Peyer's patch (tissue), 4 donors: Measurements from ENCODE around the gene ALOX5. TPM values are rescaled to one million over a fixed set of nuclear protein-coding genes. Genes with fewer than 3 reads are reported as not detected.

Source experiments
- DNase-seq, 3 donors: peaks; one replicate each; pipeline ENCODE4 v3.0.0-alpha.2; 2017 to 2019
- H3K27ac ChIP-seq, 4 donors: fragments of 200-600 bp; sonication (generic); one replicate each; pipeline ENCODE4 v1.5.1; 2016 to 2019
- H3K27me3 ChIP-seq, 2 donors: fragments of 200-600 bp; sonication (generic); one replicate each; pipeline ENCODE4 v1.5.1; 2019
- H3K36me3 ChIP-seq, 3 donors: fragments of 200-600 bp; sonication (generic); one replicate each; pipeline ENCODE4 v1.5.1; 2016 to 2019
- H3K4me1 ChIP-seq, 4 donors: fragments of 200-600 bp; sonication (generic); one replicate each; pipeline ENCODE4 v1.5.1; 2016 to 2019
- H3K4me3 ChIP-seq, 4 donors: fragments of 200-600 bp; sonication (generic); 1 replicate in 3 of 4; 2 replicates in 1 of 4; pipeline ENCODE4 v1.5.1; 2016 to 2019; ENCODE audit warnings: mild to moderate bottlenecking in 1 of 4
- H3K9me3 ChIP-seq, 4 donors: fragments of 200-600 bp; sonication (generic); one replicate each; pipeline ENCODE4 v1.5.1; 2016 to 2019; ENCODE audit warnings: mild to moderate bottlenecking in 1 of 4
- POLR2A ChIP-seq, 2 donors: fragments of 450-650 bp; IDR thresholded peaks; one replicate each; pipeline ENCODE4 v1.5.1; 2017; ENCODE audit warnings: antibody characterized with exemption in 2 of 2, mild to moderate bottlenecking in 2 of 2, moderate library complexity in 2 of 2
- total RNA-seq, 4 donors: library from RNA; depleted of rRNA; stranded (reverse); fragments of >200 nt; gene quantifications; one replicate each; pipeline ENCODE4 v1.1.0, GENCODE V29; 2016
- TF ChIP-seq, protein P1 (sequence below), 6 experiments: fragments of 450-650 bp in 4 of 6; fragments of 200-600 bp in 2 of 6; sonication (generic) in 1 of 6; IDR thresholded peaks; one replicate each; pipeline ENCODE4 v1.5.1; 2017 to 2019; ENCODE audit warnings: antibody characterized with exemption in 6 of 6, mild to moderate bottlenecking in 3 of 6, moderate library complexity in 1 of 6

ALOX5 gene
- total RNA-seq, 4 donors from 2014 or later, result 24.0 to 187 (median 31.6) TPM

- Histone ChIP-seq H3K27me3 (no peaks in the 10 kb centered on the region), H3K4me3 (no peak overlapping the region), H3K9me3 (no peaks in the 10 kb centered on the region), H3K4me1 (peaks cover 0 to 28% (median 15%) of the 10 kb centered on the region in 4 donors), H3K36me3 (no peaks in the 10 kb centered on the region), H3K27ac (peak overlapping the region in 2 of 4 donors; percentile 74 to 87)
- no peak for DNase-seq
- TF ChIP-seq POLR2A (IDR thresholded peaks at IDR 0.05), result no peak
- TF ChIP-seq, protein P1, sequence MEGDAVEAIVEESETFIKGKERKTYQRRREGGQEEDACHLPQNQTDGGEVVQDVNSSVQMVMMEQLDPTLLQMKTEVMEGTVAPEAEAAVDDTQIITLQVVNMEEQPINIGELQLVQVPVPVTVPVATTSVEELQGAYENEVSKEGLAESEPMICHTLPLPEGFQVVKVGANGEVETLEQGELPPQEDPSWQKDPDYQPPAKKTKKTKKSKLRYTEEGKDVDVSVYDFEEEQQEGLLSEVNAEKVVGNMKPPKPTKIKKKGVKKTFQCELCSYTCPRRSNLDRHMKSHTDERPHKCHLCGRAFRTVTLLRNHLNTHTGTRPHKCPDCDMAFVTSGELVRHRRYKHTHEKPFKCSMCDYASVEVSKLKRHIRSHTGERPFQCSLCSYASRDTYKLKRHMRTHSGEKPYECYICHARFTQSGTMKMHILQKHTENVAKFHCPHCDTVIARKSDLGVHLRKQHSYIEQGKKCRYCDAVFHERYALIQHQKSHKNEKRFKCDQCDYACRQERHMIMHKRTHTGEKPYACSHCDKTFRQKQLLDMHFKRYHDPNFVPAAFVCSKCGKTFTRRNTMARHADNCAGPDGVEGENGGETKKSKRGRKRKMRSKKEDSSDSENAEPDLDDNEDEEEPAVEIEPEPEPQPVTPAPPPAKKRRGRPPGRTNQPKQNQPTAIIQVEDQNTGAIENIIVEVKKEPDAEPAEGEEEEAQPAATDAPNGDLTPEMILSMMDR (IDR thresholded peaks at IDR 0.05), result no peak
Observed at GRCh38 chr10:45417746-45418145, 43.7 kb downstream of the ALOX5 start.

GRCh38 chr10:45418417-45418848 is 44.4 kb downstream of the ALOX5 start:
- TF ChIP-seq, protein P1 (IDR thresholded peaks at IDR 0.05), result no peak
- no peak for TF ChIP-seq POLR2A (IDR thresholded peaks at IDR 0.05)
- Histone ChIP-seq H3K36me3 (no peaks in the 10 kb centered on the region), H3K27ac (peak overlapping the region; percentile 74 to 88 (median 84)), H3K27me3 (no peaks in the 10 kb centered on the region), H3K9me3 (no peaks in the 10 kb centered on the region), H3K4me3 (peak overlapping the region; percentile 46 to 58 (median 53)), H3K4me1 (peaks cover 0 to 28% (median 15%) of the 10 kb centered on the region in 4 donors)
- DNase-seq, result no peak

DNA sequence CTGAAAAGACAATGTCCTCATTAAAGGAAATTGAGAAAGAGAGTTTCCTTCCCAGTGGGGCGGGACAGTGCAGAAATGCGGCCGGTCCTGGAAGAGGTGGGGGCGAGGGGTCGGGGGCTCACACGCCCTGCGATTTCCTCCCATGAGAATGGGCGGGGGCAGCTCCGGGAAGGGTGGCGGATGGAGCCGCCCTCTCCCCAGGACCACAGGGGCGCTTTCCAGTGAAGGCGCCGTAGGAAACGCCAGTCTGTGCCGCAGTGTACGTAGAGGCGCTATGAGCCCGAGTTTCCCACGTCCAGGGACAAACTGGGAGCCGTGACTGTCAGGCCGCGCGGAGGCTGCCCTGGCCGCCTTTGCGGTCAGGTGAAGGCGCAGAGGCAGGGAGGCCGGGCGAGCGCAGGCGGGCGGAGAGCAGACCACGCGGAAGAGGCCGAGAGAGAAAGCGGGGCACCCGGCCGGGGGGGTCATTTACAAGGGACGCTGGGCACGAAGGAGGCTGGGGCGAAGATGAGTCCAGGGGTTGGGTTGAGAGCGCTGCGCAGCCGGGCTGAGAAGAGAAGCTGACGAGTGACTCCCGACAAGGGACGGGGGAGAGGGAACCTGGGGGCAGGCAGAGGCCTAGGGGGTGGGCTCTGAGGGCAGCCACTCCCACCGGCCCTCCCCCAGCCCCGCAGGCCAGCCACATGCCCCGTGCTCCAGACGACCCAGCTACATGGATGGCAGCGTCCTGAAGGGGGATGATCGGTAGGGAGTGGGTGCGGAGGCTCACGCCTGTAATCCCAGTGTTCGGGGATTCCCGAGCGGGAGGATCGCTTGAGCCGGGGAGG is 45.0 kb downstream of the ALOX5 start:
- Histone ChIP-seq H3K4me1 (peaks cover 0 to 28% (median 15%) of the 10 kb centered on the region in 4 donors), H3K27me3 (no peaks in the 10 kb centered on the region), H3K4me3 (peak overlapping the region; percentile 46 to 58 (median 53)), H3K27ac (peak overlapping the region; percentile 74 to 88 (median 84)), H3K36me3 (no peaks in the 10 kb centered on the region), H3K9me3 (no peaks in the 10 kb centered on the region)
- peak in 1 of 2 donors; percentile 28 for TF ChIP-seq POLR2A (IDR thresholded peaks at IDR 0.05)
- TF ChIP-seq, protein P1 (IDR thresholded peaks at IDR 0.05), result peak in 1 of 6 experiments; percentile 6
- DNase-seq, result peak; percentile 70 to 80 (median 76)

DNA sequence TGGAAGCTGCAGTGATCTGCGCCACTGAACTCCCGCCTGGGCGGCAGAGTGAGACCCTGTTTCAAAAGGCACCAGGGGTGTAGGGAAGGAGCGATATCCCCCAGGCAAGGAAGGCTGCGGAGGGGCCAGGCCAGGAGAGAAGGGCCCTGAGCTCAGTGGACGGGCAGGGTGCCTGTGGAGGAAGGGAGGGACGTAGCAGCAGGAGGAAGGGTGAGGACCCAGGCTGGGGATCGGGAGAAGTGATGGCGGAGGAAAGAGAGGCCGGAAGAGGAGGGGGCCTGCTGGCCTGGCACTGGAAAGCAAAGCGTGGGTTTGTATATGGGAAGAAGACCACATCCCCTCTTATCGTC is 45.6 kb downstream of the ALOX5 start:
- no peak for TF ChIP-seq POLR2A (IDR thresholded peaks at IDR 0.05)
- TF ChIP-seq, protein P1 (IDR thresholded peaks at IDR 0.05), result no peak
- Histone ChIP-seq H3K27me3 (no peaks in the 10 kb centered on the region), H3K4me1 (peaks cover 0 to 28% (median 15%) of the 10 kb centered on the region in 4 donors), H3K4me3 (peak overlapping the region; percentile 46 to 58 (median 53)), H3K27ac (peak overlapping the region; percentile 74 to 88 (median 84)), H3K9me3 (no peaks in the 10 kb centered on the region), H3K36me3 (no peaks in the 10 kb centered on the region)
- DNase-seq, result peak in 1 of 3 donors; percentile 32

DNA sequence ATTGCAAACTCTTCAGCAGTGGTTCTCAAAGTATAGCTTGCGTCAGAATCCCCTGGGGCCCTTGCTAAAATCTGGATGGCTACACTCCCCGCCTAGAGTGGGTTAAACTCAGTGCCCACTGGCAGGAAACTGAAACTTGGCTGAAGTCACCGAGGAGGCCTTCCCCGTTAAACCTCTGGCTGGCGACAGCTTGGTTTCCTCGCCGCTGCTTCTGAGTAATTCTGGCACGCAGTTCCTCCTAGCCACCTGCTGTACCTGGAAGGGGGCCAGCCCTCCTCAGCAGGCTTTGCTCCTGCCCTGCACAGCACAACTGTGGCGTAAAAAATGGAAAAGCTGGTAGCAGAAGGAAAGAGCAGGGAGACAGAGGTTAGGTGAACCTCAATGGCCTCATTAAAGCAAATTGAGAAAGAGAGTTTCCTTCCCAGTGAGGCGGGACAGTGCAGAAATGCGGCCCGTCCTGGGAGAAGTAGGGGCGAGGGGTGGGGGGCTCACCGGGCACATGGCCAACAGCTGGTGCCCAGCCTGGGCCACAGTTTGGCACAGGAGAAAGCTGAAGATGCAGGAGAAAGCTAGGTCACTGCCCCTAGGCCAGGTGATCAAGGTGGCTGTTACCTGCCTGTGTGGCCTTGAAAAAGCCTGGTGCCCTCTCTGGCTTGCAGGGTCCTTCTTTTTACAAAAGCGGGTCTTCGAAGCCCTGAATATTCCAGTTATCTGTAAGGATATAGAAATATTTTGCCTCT is 46.6 kb downstream of the ALOX5 start:
- Histone ChIP-seq H3K36me3 (no peaks in the 10 kb centered on the region), H3K27me3 (no peaks in the 10 kb centered on the region), H3K4me3 (peak overlapping the region in 2 of 4 donors; percentile 5 to 15), H3K27ac (peak overlapping the region; percentile 74 to 88 (median 84)), H3K4me1 (peaks cover 0 to 28% (median 15%) of the 10 kb centered on the region in 4 donors), H3K9me3 (no peaks in the 10 kb centered on the region)
- no peak for TF ChIP-seq POLR2A (IDR thresholded peaks at IDR 0.05)
- TF ChIP-seq, protein P1 (IDR thresholded peaks at IDR 0.05), result no peak
- DNase-seq, result peak; percentile 78 to 89 (median 79)
